NCI-H2107 treated with DMSO at 0.1 percent for 48 hours (cell line): ENCODE measurements around the gene MACROD1.
"Not testable (repeated sequence)": the region's sequence is repeated elsewhere in the genome, so short reads cannot be mapped to it uniquely, and the experiment has no call there.

Experiments
- DNase-seq: peaks from one replicate; lab custom pipeline; 2025; ENCODE audit not compliant: unreplicated experiment; lab: John Stamatoyannopoulos, UW

Gene MACROD1

GRCh38 chr11:64185693-64186491 lies 20.0 kb upstream of the MACROD1 start, which contains the start of gene STIP1:
TSS of gene STIP1 (plus strand) at chr11:64186171. CDS start at chr11:64186262, 91 bp downstream.
- DNase-seq = peak; percentile 99

- DNase-seq = peak; percentile 50
These were observed 19.3 kb upstream of the MACROD1 start for GRCh38 chr11:64185175-64185692.

GRCh38 chr11:64183890-64184289 lies 18.0 kb upstream of the MACROD1 start:
- no peak for DNase-seq

DNA sequence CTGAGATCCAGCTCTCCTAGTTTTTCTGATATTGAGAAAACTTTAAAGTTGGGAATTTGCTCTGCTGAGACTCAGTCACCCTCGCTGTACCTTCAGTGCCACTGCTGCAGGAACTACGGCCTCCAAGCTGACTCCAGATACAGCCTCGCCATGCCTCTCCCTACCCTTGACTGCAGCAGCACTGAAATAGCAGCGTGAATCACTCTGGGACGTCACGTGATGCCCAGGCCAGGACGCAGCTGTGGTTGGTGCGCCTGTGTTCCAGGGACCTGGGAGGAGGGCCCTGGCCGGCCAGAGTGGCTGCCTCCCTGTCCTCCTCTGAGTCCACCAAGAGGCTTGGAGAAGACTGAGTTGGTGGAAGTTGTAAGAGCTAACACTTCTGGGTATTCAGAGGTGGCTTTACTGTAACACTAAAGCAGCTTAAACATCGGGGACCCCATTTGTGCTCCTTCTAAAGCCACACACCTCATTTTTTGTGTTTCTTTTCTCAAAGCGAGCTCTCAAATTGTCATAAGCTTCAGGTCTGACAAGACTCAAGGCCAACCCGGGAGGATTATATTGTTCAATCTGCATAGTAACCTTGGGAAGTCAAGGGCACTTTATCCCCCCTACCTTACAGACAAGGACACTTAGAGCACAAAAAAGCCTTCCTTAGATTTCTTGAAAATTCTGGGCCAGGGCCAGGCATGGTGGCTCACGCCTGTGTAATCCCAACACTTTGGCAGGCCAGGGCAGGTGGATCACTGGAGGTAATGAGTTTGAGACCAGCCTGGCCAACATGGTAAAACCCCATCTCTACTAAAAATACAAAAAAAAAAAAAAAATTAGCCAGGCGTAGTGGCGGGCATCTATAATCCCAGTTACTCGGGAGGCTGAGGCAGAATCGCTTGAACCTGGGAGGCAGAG lies 15.8 kb upstream of the MACROD1 start:
- peak; percentile 69 for DNase-seq

- DNase-seq = no peak
These were observed 15.0 kb upstream of the MACROD1 start for GRCh38 chr11:64180891-64181290.

- no peak for DNase-seq
These were observed 13.2 kb upstream of the MACROD1 start for GRCh38 chr11:64178951-64179639.

DNA sequence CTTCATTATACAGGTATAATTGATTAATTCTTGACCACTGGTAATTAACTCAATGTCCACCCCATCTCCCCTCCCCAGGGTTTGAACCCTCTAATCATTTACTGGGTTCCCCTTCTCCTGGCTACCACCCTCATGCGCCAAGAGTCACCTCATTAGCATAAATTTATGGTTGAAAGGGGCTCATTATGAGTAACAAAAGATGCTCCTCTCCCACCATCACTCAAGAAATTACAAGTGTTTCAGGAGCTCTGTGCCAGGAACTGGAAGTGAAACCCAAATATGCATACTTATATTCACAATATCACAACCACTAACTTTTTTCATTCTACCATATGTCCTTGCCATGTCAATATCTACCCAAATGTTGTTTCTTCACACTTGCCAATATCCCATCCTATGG lies 12.3 kb upstream of the MACROD1 start:
- DNase-seq = no peak

DNA sequence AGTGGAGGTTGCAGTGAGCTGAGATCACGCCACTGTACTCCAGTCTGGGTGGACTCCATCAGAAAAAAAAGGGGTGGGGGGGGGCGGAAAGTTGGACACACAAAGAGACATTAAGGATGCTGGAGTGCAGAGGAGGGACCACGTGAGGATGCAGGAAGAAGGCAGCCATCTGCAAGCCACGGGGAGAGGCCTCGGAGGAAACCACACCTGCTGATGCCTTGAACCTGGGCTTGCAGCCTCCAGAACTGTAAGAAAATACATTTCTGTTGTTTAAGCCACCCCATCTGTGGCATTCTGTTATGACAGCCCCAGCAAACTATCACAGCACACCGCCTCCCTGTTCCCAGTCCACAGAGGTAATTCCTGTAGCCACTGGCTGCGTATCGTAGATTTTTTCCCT lies 10.8 kb upstream of the MACROD1 start:
- no peak for DNase-seq

DNA sequence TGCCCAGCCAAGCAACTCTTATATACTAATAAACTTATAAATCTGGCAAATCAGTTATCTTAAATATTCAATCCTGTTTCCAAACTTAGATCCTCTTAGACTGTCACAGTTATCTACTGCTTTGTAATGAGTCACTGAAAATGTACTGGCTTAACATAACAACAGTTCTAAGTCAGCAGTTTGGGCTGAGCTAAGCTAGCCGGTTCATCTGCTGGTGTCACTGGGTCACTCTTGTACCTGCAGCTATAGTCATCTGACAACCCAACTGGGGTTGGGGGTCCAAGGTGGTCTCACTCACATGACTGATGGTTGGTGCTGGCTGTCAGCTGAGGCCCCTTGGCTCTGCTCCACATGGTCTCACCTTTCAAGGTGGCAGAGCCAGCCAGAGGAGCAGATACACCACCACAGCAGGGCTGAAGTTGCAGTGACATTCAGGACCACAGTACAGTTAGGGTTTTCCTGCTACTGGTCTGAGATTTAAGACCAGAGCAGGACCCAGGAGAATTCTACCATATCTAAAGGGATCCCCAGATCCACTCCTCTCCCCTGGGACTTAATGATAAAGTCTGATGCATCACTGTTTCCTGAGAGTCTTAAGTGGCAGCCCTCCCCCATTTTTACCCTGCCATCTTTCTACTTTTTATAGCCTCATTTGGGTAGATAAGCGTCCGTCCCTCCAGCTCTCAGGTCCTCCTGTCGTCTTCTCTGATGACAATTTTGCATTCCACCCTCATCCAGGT lies 7.9 kb upstream of the MACROD1 start:
- DNase-seq = no peak

GRCh38 chr11:64170419-64170818 lies 4.5 kb upstream of the MACROD1 start:
- DNase-seq = no peak

- DNase-seq = no peak
These were observed 452 bp downstream of the MACROD1 start for GRCh38 chr11:64165481-64165841.

GRCh38 chr11:64164392-64165312 lies 1.3 kb downstream of the MACROD1 start:
- DNase-seq = peak; percentile 30

DNA sequence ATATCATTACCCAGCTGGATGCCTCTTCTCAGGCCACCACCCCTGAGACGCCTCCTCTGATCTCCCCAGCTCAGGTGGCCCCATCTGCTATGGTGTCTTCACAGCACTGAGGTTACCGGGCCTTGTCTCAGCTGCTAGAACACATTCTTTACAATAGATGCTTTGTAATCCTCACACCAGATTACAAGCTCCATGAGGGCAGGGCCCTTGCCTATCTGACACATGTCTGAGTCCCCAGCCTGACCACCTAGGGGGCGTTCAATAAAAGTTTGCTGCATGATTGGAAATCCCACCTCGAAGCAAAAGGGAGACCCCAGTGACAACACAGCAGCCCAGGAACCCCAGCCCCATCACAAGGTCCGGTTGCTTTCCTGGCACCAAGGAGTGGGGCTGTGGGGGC lies 2.0 kb downstream of the MACROD1 start:
- no peak for DNase-seq

GRCh38 chr11:64162769-64163168 lies 3.1 kb downstream of the MACROD1 start:
- DNase-seq = not testable (repeated sequence)

GRCh38 chr11:64161037-64161436 lies 4.9 kb downstream of the MACROD1 start:
- DNase-seq = no peak

DNA sequence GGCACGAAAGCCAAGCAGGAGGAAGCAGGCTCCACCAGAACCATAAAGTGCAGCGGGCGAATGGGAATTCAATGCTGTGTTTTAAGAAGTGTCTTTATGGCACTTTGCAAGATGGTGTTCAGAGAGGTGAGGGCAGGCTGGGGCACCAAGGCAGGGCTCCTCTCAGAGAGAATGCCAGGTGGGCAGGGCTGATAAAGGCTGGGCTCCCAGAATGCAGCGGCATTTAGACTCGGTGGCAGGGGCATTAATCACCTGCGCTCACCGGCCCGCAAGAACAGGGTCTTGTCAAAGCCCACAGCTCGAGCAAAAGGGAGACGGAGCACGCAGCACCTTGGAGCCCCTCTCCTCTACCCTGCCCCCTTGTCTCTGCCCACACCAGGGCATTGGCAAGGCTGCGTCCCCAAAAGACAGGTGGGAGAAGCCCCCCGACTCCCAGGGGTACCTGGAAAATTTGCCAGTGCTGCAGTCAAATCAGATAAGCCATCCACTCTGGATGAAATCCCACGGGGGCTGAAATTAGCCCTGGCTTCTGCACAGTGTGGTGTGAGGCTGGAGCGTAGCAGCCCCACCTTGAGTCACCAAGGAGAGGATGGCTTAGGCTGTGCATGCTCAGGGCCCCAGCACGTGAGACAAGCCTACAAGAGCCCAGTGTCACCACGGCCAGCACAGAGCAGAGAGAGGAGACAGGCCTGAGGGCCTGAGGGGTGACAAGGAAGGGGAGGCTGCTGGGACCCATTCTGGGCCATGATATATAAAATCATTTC lies 8.1 kb downstream of the MACROD1 start:
- DNase-seq = no peak

DNA sequence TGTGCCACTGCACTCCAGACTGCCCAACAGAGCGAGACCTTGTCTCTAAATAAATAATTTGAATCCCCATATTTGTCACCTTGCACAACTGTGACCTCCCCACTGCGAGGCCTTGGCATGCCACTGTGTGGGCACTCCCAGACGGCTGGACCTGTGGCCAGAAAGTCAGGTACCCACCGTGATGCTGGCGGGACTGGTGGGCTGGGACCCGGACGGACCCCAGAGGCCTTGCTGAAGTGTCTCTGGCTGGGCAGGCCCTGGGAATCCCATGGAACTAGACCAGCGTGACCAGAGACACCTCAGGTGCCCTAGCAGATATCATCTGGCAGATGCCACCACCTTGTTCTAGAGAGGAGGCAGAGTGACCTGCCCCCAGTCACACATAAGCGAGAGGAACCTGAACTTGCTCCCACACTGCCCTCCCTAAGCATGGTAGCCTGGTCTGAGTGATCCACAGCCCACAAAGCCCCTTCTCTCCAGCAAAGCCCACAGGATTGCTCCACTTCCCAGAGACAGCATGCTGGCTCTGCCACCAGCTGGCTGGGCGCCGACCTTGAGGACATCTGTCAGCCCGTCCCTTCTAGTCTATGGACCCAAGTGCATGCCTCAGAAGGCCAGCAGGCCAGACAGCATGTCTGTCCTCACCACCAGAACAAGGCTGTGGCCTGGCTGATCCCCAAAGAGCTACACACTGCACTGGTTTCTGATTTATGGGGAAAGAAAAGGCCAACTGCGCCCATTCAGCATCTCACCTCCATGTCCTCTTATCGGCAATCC lies 9.5 kb downstream of the MACROD1 start:
- DNase-seq = no peak

DNA sequence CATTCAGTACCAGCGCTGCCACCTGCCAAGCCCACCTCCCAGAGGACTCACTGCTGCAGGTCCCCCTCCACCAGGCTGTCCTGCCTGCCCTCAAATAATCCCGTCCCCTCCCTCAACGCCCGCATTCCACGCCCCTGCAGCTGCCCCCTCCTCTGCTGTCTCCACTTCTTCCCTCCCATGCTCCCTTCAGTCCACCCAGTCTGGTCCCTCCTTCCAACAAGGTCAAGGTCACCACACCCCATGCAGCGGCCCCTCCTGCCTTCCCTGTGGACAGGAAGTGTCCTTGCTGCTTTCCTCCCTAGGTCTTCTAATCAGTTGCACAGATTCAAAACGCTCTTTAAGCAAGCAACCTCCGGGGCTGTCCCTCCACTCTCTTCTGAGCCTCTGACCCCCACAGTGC lies 12.1 kb downstream of the MACROD1 start:
- DNase-seq = no peak
